SK-N-SH (cell line): ENCODE data around the gene MYO18B.

Experiments
- GABPA ChIP-seq: IDR thresholded peaks from 2 replicates; pipeline ENCODE4 v1.4.0; 2012; ENCODE audit warnings: low read depth, mild to moderate bottlenecking
- RFX5 ChIP-seq: IDR thresholded peaks from 2 replicates; pipeline ENCODE4 v1.6.1; 2012; ENCODE audit warnings: mild to moderate bottlenecking, improper control_type of control experiment, low read length

GRCh38 chr22:26047516-26047915 lies 305.5 kb downstream of the MYO18B start:
- TF ChIP-seq GABPA = no peak
- TF ChIP-seq RFX5 = no peak
